Ureter (tissue), 1 donor: ENCODE measurements around the gene ADGRF4. TPM values are rescaled to one million over a fixed set of nuclear protein-coding genes. Genes with fewer than 3 reads are reported as not detected.

Experiments used
- DNase-seq: peaks from one replicate; pipeline ENCODE4 v3.0.0-alpha.2; 2020; ENCODE audit warnings: low spot score
- total RNA-seq: library from RNA; stranded (reverse); gene quantifications from one replicate; pipeline ENCODE4 v1.2.4, GENCODE V29; 2023
- donor health status: DM: yes; HTN: yes; CAD: no.

Gene ADGRF4
- 6.5 TPM for total RNA-seq

GRCh38 chr6:47698342-47698787 lies at the start of gene ADGRF4:
Gene ADGRF4 (plus strand): TSS chr6:47698580. CDS start chr6:47707246, 8,666 bp downstream.
- peak; percentile 44 for DNase-seq

GRCh38 chr6:47650553-47651432 lies 47.6 kb upstream of the ADGRF4 start:
- no peak for DNase-seq

GRCh38 chr6:47651505-47651944 lies 46.9 kb upstream of the ADGRF4 start:
- no peak for DNase-seq

GRCh38 chr6:47653706-47654105 lies 44.7 kb upstream of the ADGRF4 start:
- DNase-seq, result no peak

GRCh38 chr6:47654255-47654654 lies 44.1 kb upstream of the ADGRF4 start:
- DNase-seq, result no peak

- DNase-seq, result peak; percentile 68
Measured at GRCh38 chr6:47655719-47656595, 42.4 kb upstream of the ADGRF4 start.

- DNase-seq, result no peak
Measured at GRCh38 chr6:47661960-47662359, 36.4 kb upstream of the ADGRF4 start.

- no peak for DNase-seq
Measured at GRCh38 chr6:47663462-47664216, 34.7 kb upstream of the ADGRF4 start.

GRCh38 chr6:47665112-47665511 lies 33.3 kb upstream of the ADGRF4 start:
- DNase-seq, result no peak

GRCh38 chr6:47669684-47670513 lies 28.5 kb upstream of the ADGRF4 start:
- peak; percentile 53 for DNase-seq

- no peak for DNase-seq
Measured at GRCh38 chr6:47670851-47671250, 27.5 kb upstream of the ADGRF4 start.

- no peak for DNase-seq
Measured at GRCh38 chr6:47671777-47672176, 26.6 kb upstream of the ADGRF4 start.

- DNase-seq, result no peak
Measured at GRCh38 chr6:47672816-47673215, 25.6 kb upstream of the ADGRF4 start.

GRCh38 chr6:47674673-47675072 lies 23.7 kb upstream of the ADGRF4 start:
- peak; percentile 51 for DNase-seq

GRCh38 chr6:47677381-47678100 lies 20.8 kb upstream of the ADGRF4 start:
- no peak for DNase-seq

GRCh38 chr6:47678739-47679138 lies 19.6 kb upstream of the ADGRF4 start:
- no peak for DNase-seq

- no peak for DNase-seq
Measured at GRCh38 chr6:47679322-47679906, 19.0 kb upstream of the ADGRF4 start.

- DNase-seq, result no peak
Measured at GRCh38 chr6:47680051-47680450, 18.3 kb upstream of the ADGRF4 start.

GRCh38 chr6:47680724-47681123 lies 17.7 kb upstream of the ADGRF4 start:
- DNase-seq, result no peak
